Stimulated activated CD8-positive, alpha-beta memory T cell treated with anti-CD3 and anti-CD28 coated beads, Interleukin-4, amount 100 ng/mL, for 1 hour (primary cell): ENCODE data around the gene CAPS.

Experiments
- DNase-seq, 2 donors: peaks; one replicate each; pipeline ENCODE4 v3.0.0-alpha.2; 2020; ENCODE audit warnings: low read depth in 2 of 2, low spot score in 1 of 2

CAPS gene

GRCh38 chr19:5908773-5909442, 5.1 kb upstream of the CAPS start:
- no peak for DNase-seq

- DNase-seq, result no peak
Observed at GRCh38 chr19:5910638-5910907, 3.5 kb upstream of the CAPS start.

GRCh38 chr19:5911366-5911765, 2.7 kb upstream of the CAPS start:
- no peak for DNase-seq

- no peak for DNase-seq
Observed at GRCh38 chr19:5914358-5914774, 312 bp downstream of the CAPS start.

- DNase-seq, result no peak
Observed at GRCh38 chr19:5914946-5915781, 1.1 kb downstream of the CAPS start.

GRCh38 chr19:5915782-5916165, 1.7 kb downstream of the CAPS start:
- DNase-seq, result no peak

GRCh38 chr19:5916181-5916708, 2.2 kb downstream of the CAPS start:
- DNase-seq, result no peak

- DNase-seq, result no peak
Observed at GRCh38 chr19:5917431-5918107, 3.5 kb downstream of the CAPS start.

- DNase-seq, result no peak
Observed at GRCh38 chr19:5918463-5919079, 4.5 kb downstream of the CAPS start.

GRCh38 chr19:5921516-5922160, 7.6 kb downstream of the CAPS start:
- DNase-seq, result no peak

- DNase-seq, result no peak
Observed at GRCh38 chr19:5922161-5922545, 8.1 kb downstream of the CAPS start.

- DNase-seq, result no peak
Observed at GRCh38 chr19:5923356-5923755, 9.3 kb downstream of the CAPS start.

GRCh38 chr19:5925830-5926427, 11.9 kb downstream of the CAPS start:
- no peak for DNase-seq

- no peak for DNase-seq
Observed at GRCh38 chr19:5926641-5927440, 12.8 kb downstream of the CAPS start.

GRCh38 chr19:5927441-5927821, 13.4 kb downstream of the CAPS start:
- DNase-seq, result no peak

GRCh38 chr19:5929179-5929578, 15.1 kb downstream of the CAPS start:
- DNase-seq, result no peak

- DNase-seq, result no peak
Observed at GRCh38 chr19:5929625-5930024, 15.6 kb downstream of the CAPS start.

- DNase-seq, result no peak
Observed at GRCh38 chr19:5931251-5931650, 17.2 kb downstream of the CAPS start.

- DNase-seq, result no peak
Observed at GRCh38 chr19:5932146-5932545, 18.1 kb downstream of the CAPS start.
